HepG2 (cell line): ENCODE data around the gene COG5. TPM values are rescaled to one million over a fixed set of nuclear protein-coding genes. Genes with fewer than 3 reads are reported as not detected.

ENCODE experiments used
- ATAC-seq: fragments of 200-7000 bp; cut with Tn5 transposase; 3 replicates; pipeline ENCODE4 v1.9.1; 2020; ENCODE audit warnings: mild to moderate bottlenecking, moderate library complexity
- BruUV-seq: library from RNA; stranded (reverse); fragments of 400-500 nt; replicated peaks from 2 replicates; lab custom pipeline; 2021; lab: Mats Ljungman, UMichigan
- CTCF ChIA-PET: fragments of 300-600 bp; formaldehyde crosslinking; extraction: SDS; loops from one replicate; lab custom pipeline; 2021; ENCODE audit warnings: low total read pairs, inconsistent platforms, low intra/inter-chr PET ratio; lab: Yijun Ruan, JAX
- POLR2A ChIA-PET: fragments of 350-600 bp; sonication (Branson Sonifier 250); formaldehyde crosslinking; loops from one replicate; lab custom pipeline; 2020; ENCODE audit warnings: antibody characterized with exemption, inconsistent platforms; lab: Yijun Ruan, JAX
- DNase-seq: peaks from one replicate; pipeline ENCODE4 v3.0.0-alpha.2; 2015; ENCODE audit warnings: low spot score
- FAIRE-seq: peaks from 3 replicates; lab custom pipeline; 2011; peaks lifted over from hg19 to GRCh38; lab: Jason Lieb, UNC
- H2AFZ ChIP-seq: one replicate; pipeline ENCODE4 v1.6.1; 2011; ENCODE audit warnings: low read length, inconsistent platforms
- H3K27ac ChIP-seq: fragments of 300-600 bp; 3 replicates; pipeline ENCODE4 v1.8.0; 2011; ENCODE audit warnings: mixed run types, mild to moderate bottlenecking, mixed read lengths, low read length, inconsistent platforms; ENCODE audit not compliant: insufficient read depth; ENCODE audit errors: extremely low read length
- H3K27me3 ChIP-seq, 2 experiments: fragments of 200-600 bp in 1 of 2; 2 replicates in 1 of 2; 3 replicates in 1 of 2; pipeline versions ENCODE4 v1.6.0 to v1.8.0; 2011; ENCODE audit warnings: low read length in 2 of 2, mild to moderate bottlenecking in 2 of 2, moderate library complexity in 2 of 2, inconsistent platforms in 1 of 2; ENCODE audit not compliant: insufficient read depth in 2 of 2, control insufficient read depth in 1 of 2
- H3K36me3 ChIP-seq, 2 experiments: fragments of 200-600 bp in 1 of 2; replicated peaks in 1 of 2; 2 replicates in 1 of 2; 3 replicates in 1 of 2; pipeline versions ENCODE4 v1.5.1 to v1.8.0; 2011; ENCODE audit warnings: low read length in 2 of 2, inconsistent platforms in 1 of 2; ENCODE audit not compliant: insufficient read depth in 2 of 2, control insufficient read depth in 1 of 2
- H3K4me1 ChIP-seq: 2 replicates; pipeline ENCODE4 v1.5.1; 2012; ENCODE audit warnings: low read length, inconsistent platforms; ENCODE audit not compliant: insufficient read depth
- H3K4me2 ChIP-seq: 2 replicates; pipeline ENCODE4 v1.6.0; 2011; ENCODE audit warnings: low read depth, low read length, inconsistent platforms
- H3K4me3 ChIP-seq, 3 experiments: fragments of 200-600 bp in 1 of 3; sonication (generic), shearing (Covaris generic) in 1 of 3; replicated peaks in 1 of 3; 2 replicates each; pipeline ENCODE4 v1.5.1; 2011 to 2016; ENCODE audit warnings: low read length in 3 of 3, inconsistent platforms in 2 of 3, low read depth in 2 of 3, mild to moderate bottlenecking in 2 of 3, control low read depth in 1 of 3, mixed read lengths in 1 of 3; ENCODE audit not compliant: insufficient read depth in 1 of 3
- H3K79me2 ChIP-seq: one replicate; pipeline ENCODE4 v1.6.1; 2011; ENCODE audit warnings: low read length, inconsistent platforms; ENCODE audit not compliant: insufficient read depth
- H3K9ac ChIP-seq: 2 replicates; pipeline ENCODE4 v1.6.0; 2011; ENCODE audit warnings: mild to moderate bottlenecking, low read depth, low read length, inconsistent platforms; ENCODE audit not compliant: insufficient read depth
- H3K9me3 ChIP-seq: 2 replicates; pipeline ENCODE4 v1.5.1; 2012; ENCODE audit warnings: mild to moderate bottlenecking, low read length
- H4K20me1 ChIP-seq: 2 replicates; pipeline ENCODE4 v1.6.0; 2011; ENCODE audit warnings: inconsistent platforms, mild to moderate bottlenecking, low read length, moderate library complexity; ENCODE audit not compliant: insufficient read depth
- BHLHE40 ChIP-seq: IDR thresholded peaks from 2 replicates; pipeline ENCODE4 v1.6.1; 2011; ENCODE audit warnings: low read length, improper control_type of control experiment
- GZF1 ChIP-seq: sonication (generic); formaldehyde crosslinking; IDR thresholded peaks from 2 replicates; pipeline ENCODE4 v1.5.1; 2020; ENCODE audit warnings: mild to moderate bottlenecking, missing genetic modification reagents
- MXD1 ChIP-seq: sonication (generic); formaldehyde crosslinking; IDR thresholded peaks from 2 replicates; pipeline ENCODE4 v1.4.0; 2020; ENCODE audit warnings: mild to moderate bottlenecking, missing genetic modification reagents
- NR2F6 ChIP-seq, 2 experiments: IDR thresholded peaks; 2 replicates each; pipeline ENCODE4 v1.6.1; 2016; ENCODE audit warnings: antibody characterized with exemption in 1 of 2, mild to moderate bottlenecking in 1 of 2
- TRIM22 ChIP-seq: fragments of 450-650 bp; IDR thresholded peaks from 2 replicates; pipeline ENCODE4 v1.6.1; 2017
- USF2 ChIP-seq, 2 experiments: sonication (generic) in 1 of 2; formaldehyde crosslinking in 1 of 2; IDR thresholded peaks; 2 replicates each; pipeline versions ENCODE4 v1.5.1 to v1.6.1; 2011 to 2020; ENCODE audit warnings: borderline replicate concordance in 1 of 2, low read depth in 1 of 2, low read length in 1 of 2, mild to moderate bottlenecking in 1 of 2, missing genetic modification reagents in 1 of 2, moderate library complexity in 1 of 2
- WGBS: methylation state at CpG from one replicate; pipeline ENCODE4 v1.1.6; 2017; ENCODE audit warnings: low lambda C conversion rate; 5-methylcytosine and 5-hydroxymethylcytosine counted together
- in situ Hi-C: cut with HindIII; loops from 2 replicates; pipeline ENCODE4 v1.10.0; 2017; ENCODE audit warnings: low pct_unique_long_range_greater_than_20kb; ENCODE audit not compliant: extremely low pct_ligation_motif_present
- intact Hi-C: fragments of 100-400 bp; cut with micrococcal nuclease; formaldehyde crosslinking; loops from one replicate; pipeline ENCODE4 v1.10.0; 2022; ENCODE audit not compliant: unreplicated experiment
- polyA plus RNA-seq, 8 experiments: library from polyadenylated mRNA; depleted of rRNA in 3 of 8; stranded (reverse) in 7 of 8; unstranded in 1 of 8; fragments of >200 nt; fragmentation: Illumina TruSeq in 4 of 8; extraction: Trizol in 4 of 8; gene quantifications; 2 replicates each; pipeline versions ENCODE4 v1.2.1 to v1.2.3, GENCODE V29; 2011 to 2016; ENCODE audit warnings: low read depth in 4 of 8, missing spikeins in 1 of 8, mixed read lengths in 1 of 8; ENCODE audit not compliant: insufficient read depth in 1 of 8
- total RNA-seq, 5 experiments: library from RNA; depleted of rRNA; stranded (reverse); fragments of >200 nt; fragmentation: Illumina TruSeq; extraction: Trizol; gene quantifications; 2 replicates each; pipeline ENCODE4 v1.2.3, GENCODE V29; 2016; ENCODE audit warnings: low read depth in 1 of 5

Gene COG5
- total and polyA plus RNA-seq, 2 of the 13 experiments (the other 11 are each of a cell fraction or from before 2014, with no cell fraction given), result 20.4 to 31.3 TPM

GRCh38 chr7:107564553-107565298 lies 1.0 kb upstream of the COG5 start:
- Histone ChIP-seq H3K4me3 (peak overlapping the region; percentile 86 to 100 (median 94)), H3K36me3 (no peaks in the 10 kb centered on the region), H3K4me2 (peak overlapping the region; percentile 81), H3K9ac (peak overlapping the region; percentile 97), H3K9me3 (no peaks in the 10 kb centered on the region), H3K27me3 (no peaks in the 10 kb centered on the region; a peak in 1 of 5 replicates), H4K20me1 (0 out of 2 replicates have a peak, but pooled peaks cover 2% of the 10 kb centered on the region), H2AFZ (peak overlapping the region; percentile 80), H3K79me2 (peaks cover 44% of the 10 kb centered on the region), H3K4me1 (peaks cover 47% of the 10 kb centered on the region), H3K27ac (peak overlapping the region; percentile 88)
- DNase-seq (no peak), FAIRE-seq (no peak), ATAC-seq (no peak)
- BruUV-seq, result TSS peak; percentile 72
- intact Hi-C loops (no loop called here), in situ Hi-C loops (no loop called here)
- TF ChIP-seq NR2F6 (IDR thresholded peaks at IDR 0.05) (peak; percentile 71), NR2F6 (CRISPR knock-in tag; IDR thresholded peaks at IDR 0.05) (no peak), MXD1 (CRISPR knock-in tag) (no peak), GZF1 (no peak), TRIM22 (no peak), USF2 (IDR thresholded peaks at IDR 0.05; ENCODE audit: low read depth, low read length) (no peak), USF2 (CRISPR knock-in tag; IDR thresholded peaks at IDR 0.05; ENCODE audit: borderline replicate concordance) (peak; percentile 41; the same call in 1 of the 2 replicates), BHLHE40 (0 out of 2 replicates have a peak, but pooled peaks have one; percentile 4)
- POLR2A ChIA-PET, result interaction anchor here (1.8 kb wide), 1 partner anchor 15 kb away, joined by 13 read pairs; the partner anchor contains the start of gene BCAP29
- CTCF ChIA-PET, result no interaction called here
- WGBS, result 28% methylated on average over 9 of the region's 9 CpGs
